HCT116 (cell line): ENCODE measurements around the gene STK31.

Experiments used
- ATF3 ChIP-seq: IDR thresholded peaks from 2 replicates; pipeline ENCODE4 v1.6.1; 2012
- CTCF ChIP-seq, 3 experiments: fragments of 200-600 bp in 1 of 3; sonication (generic) in 1 of 3; IDR thresholded peaks in 2 of 3; conservative IDR thresholded peaks in 1 of 3; 2 replicates each; pipeline ENCODE4 v1.5.1; 2012 to 2017; ENCODE audit warnings: low read depth in 2 of 3, low read length in 2 of 3, antibody characterized with exemption in 1 of 3, borderline replicate concordance in 1 of 3, control low read depth in 1 of 3, mild to moderate bottlenecking in 1 of 3, mixed read lengths in 1 of 3, mixed run types in 1 of 3, moderate library complexity in 1 of 3; ENCODE audit not compliant: insufficient read depth in 1 of 3
- EZH2 ChIP-seq: fragments of 200-600 bp; sonication (generic); IDR thresholded peaks from 2 replicates; pipeline ENCODE4 v1.6.1; 2017; ENCODE audit warnings: antibody characterized with exemption, mixed run types
- EZH2phosphoT487 ChIP-seq: fragments of 200-600 bp; IDR thresholded peaks from 2 replicates; pipeline ENCODE4 v1.6.1; 2018; ENCODE audit warnings: antibody characterized with exemption, borderline replicate concordance
- POLR2A ChIP-seq: IDR thresholded peaks from 2 replicates; pipeline ENCODE4 v1.7.0; 2011; ENCODE audit warnings: borderline replicate concordance; ENCODE audit not compliant: insufficient read depth, insufficient read length; ENCODE audit errors: extremely low read depth
- POLR2AphosphoS5 ChIP-seq: IDR thresholded peaks from 2 replicates; pipeline ENCODE4 v1.6.1; 2011; ENCODE audit warnings: mild to moderate bottlenecking, low read depth, low read length, moderate library complexity
- RAD21 ChIP-seq: IDR thresholded peaks from 2 replicates; pipeline ENCODE4 v1.6.1; 2012; ENCODE audit warnings: low read depth, mild to moderate bottlenecking
- SRF ChIP-seq: IDR thresholded peaks from 2 replicates; pipeline ENCODE4 v1.6.1; 2012; ENCODE audit warnings: low read depth
- ZFX ChIP-seq: fragments of 450-650 bp; IDR thresholded peaks from 2 replicates; pipeline ENCODE4 v1.6.1; 2017
- ZNF274 ChIP-seq: fragments of 200-500 bp; sonication (Bioruptor generic); IDR thresholded peaks from 2 replicates; pipeline ENCODE4 v1.6.1; 2014; ENCODE audit warnings: mild to moderate bottlenecking, low read depth, low read length, inconsistent platforms
- TF ChIP-seq, protein P1 (sequence below): IDR thresholded peaks from 2 replicates; pipeline ENCODE4 v1.6.1; 2012; ENCODE audit warnings: low read depth
- TF ChIP-seq, protein P2 (sequence below): IDR thresholded peaks from 2 replicates; pipeline ENCODE4 v1.6.1; 2012

- no peak for TF ChIP-seq ZNF274
- TF ChIP-seq, protein P1, sequence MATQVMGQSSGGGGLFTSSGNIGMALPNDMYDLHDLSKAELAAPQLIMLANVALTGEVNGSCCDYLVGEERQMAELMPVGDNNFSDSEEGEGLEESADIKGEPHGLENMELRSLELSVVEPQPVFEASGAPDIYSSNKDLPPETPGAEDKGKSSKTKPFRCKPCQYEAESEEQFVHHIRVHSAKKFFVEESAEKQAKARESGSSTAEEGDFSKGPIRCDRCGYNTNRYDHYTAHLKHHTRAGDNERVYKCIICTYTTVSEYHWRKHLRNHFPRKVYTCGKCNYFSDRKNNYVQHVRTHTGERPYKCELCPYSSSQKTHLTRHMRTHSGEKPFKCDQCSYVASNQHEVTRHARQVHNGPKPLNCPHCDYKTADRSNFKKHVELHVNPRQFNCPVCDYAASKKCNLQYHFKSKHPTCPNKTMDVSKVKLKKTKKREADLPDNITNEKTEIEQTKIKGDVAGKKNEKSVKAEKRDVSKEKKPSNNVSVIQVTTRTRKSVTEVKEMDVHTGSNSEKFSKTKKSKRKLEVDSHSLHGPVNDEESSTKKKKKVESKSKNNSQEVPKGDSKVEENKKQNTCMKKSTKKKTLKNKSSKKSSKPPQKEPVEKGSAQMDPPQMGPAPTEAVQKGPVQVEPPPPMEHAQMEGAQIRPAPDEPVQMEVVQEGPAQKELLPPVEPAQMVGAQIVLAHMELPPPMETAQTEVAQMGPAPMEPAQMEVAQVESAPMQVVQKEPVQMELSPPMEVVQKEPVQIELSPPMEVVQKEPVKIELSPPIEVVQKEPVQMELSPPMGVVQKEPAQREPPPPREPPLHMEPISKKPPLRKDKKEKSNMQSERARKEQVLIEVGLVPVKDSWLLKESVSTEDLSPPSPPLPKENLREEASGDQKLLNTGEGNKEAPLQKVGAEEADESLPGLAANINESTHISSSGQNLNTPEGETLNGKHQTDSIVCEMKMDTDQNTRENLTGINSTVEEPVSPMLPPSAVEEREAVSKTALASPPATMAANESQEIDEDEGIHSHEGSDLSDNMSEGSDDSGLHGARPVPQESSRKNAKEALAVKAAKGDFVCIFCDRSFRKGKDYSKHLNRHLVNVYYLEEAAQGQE = no peak
- TF ChIP-seq CTCF (IDR thresholded peaks at IDR 0.05 in 2 of 3, conservative IDR thresholded peaks at IDR 0.05 in 1 of 3; ENCODE audit: borderline replicate concordance in 1 of 3, insufficient read depth in 1 of 3, low read depth in 2 of 3, low read length in 2 of 3) = peak in 2 of 3 experiments; percentile 28 to 54; a peak in 3 of 6 replicates
- no peak for TF ChIP-seq POLR2A
- no peak for TF ChIP-seq POLR2AphosphoS5
- TF ChIP-seq, protein P2, sequence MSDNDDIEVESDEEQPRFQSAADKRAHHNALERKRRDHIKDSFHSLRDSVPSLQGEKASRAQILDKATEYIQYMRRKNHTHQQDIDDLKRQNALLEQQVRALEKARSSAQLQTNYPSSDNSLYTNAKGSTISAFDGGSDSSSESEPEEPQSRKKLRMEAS = peak; percentile 96
- no peak for TF ChIP-seq RAD21
- no peak for TF ChIP-seq ZFX
- no peak for TF ChIP-seq EZH2
- no peak for TF ChIP-seq SRF
- no peak for TF ChIP-seq EZH2phosphoT487
- TF ChIP-seq ATF3 = no peak
Observed at GRCh38 chr7:23679898-23680413, 30.1 kb upstream of the STK31 start, which contains the start of gene FAM221A.
